Activated CD8-positive, alpha-beta T cell treated with anti-CD3 and anti-CD28 coated beads, Interleukin-2, amount 10 ng/mL, durations not matched to agents 7 days and 5 days (primary cell): ENCODE results near the gene FIG4. TPM values are rescaled to one million over a fixed set of nuclear protein-coding genes. Genes with fewer than 3 reads are reported as not detected.
"Not testable (repeated sequence)": the region's sequence is repeated elsewhere in the genome, so short reads cannot be mapped to it uniquely, and the experiment has no call there.

Experiments used
- ATAC-seq: fragments of 150-1000 bp; cut with Tn5 transposase; one replicate; pipeline ENCODE4 v1.10.0; 2021; ENCODE audit warnings: moderate library complexity
- CTCF ChIA-PET: fragments of 350-600 bp; sonication (Branson Sonifier 250); formaldehyde crosslinking; loops from one replicate; lab custom pipeline; 2021; ENCODE audit warnings: antibody characterized with exemption; lab: Charles Lee
- POLR2A ChIA-PET: fragments of 350-600 bp; sonication (Branson Sonifier 250); formaldehyde crosslinking; loops from one replicate; lab custom pipeline; 2021; ENCODE audit warnings: antibody characterized with exemption; lab: Charles Lee
- DNase-seq: peaks from one replicate; pipeline ENCODE4 v3.0.0-alpha.2; 2020
- H3K27ac Mint-ChIP-seq: one replicate; pipeline ENCODE4 v1.8.0; 2021; ENCODE audit warnings: mild to moderate bottlenecking, mixed read lengths
- H3K27me3 Mint-ChIP-seq: one replicate; pipeline ENCODE4 v1.8.0; 2021; ENCODE audit warnings: low read depth, mixed read lengths
- H3K36me3 Mint-ChIP-seq: one replicate; pipeline ENCODE4 v1.8.0; 2021; ENCODE audit warnings: low read depth, mixed read lengths
- H3K4me1 Mint-ChIP-seq: one replicate; pipeline ENCODE4 v1.8.0; 2021; ENCODE audit warnings: low read depth, mixed read lengths
- H3K4me3 Mint-ChIP-seq: one replicate; pipeline ENCODE4 v1.8.0; 2021; ENCODE audit warnings: mild to moderate bottlenecking, mixed read lengths
- H3K9me3 Mint-ChIP-seq: one replicate; pipeline ENCODE4 v1.8.0; 2022; ENCODE audit warnings: mixed read lengths; ENCODE audit not compliant: insufficient read depth
- total RNA-seq, 2 experiments: library from RNA; stranded (reverse); gene quantifications; one replicate each; pipeline ENCODE4 v1.2.3, GENCODE V29; 2021

FIG4 gene
- total RNA-seq, 2 experiments from 2014 or later, result 9.5 to 10.8 TPM

GRCh38 chr6:109678240-109678639, 12.9 kb upstream of the FIG4 start:
- ChIA-PET POLR2A (no interaction called here), CTCF (interaction anchor here (0.6 to 1.9 kb wide), 3 partner anchors 13 to 362 kb away, joined by 3 to 5 read pairs (median 5); partner anchors contain the start of genes AK9 and FIG4)
- Mint-ChIP-seq H3K27me3 (no peaks in the 10 kb centered on the region), H3K36me3 (peaks cover 2% of the 10 kb centered on the region), H3K4me1 (no peaks in the 10 kb centered on the region), H3K4me3 (no peak overlapping the region), H3K27ac (no peak overlapping the region), H3K9me3 (no peaks in the 10 kb centered on the region)
- no peak for DNase-seq
- no peak for ATAC-seq

GRCh38 chr6:109678661-109679505, 12.2 kb upstream of the FIG4 start:
- H3K27ac Mint-ChIP-seq, H3K27me3 Mint-ChIP-seq, ATAC-seq, POLR2A ChIA-PET, H3K4me3 Mint-ChIP-seq, H3K36me3 Mint-ChIP-seq, H3K4me1 Mint-ChIP-seq, DNase-seq, H3K9me3 Mint-ChIP-seq: not testable (repeated sequence)
- CTCF ChIA-PET, result interaction anchor here (0.6 to 1.9 kb wide), 3 partner anchors 12 to 361 kb away, joined by 3 to 5 read pairs (median 5); partner anchors contain the start of genes AK9 and FIG4

- Mint-ChIP-seq H3K36me3 (peaks cover 1% of the 10 kb centered on the region), H3K4me3 (no peak overlapping the region)
- CTCF ChIA-PET, result interaction anchor here (1.0 to 2.1 kb wide), 3 partner anchors 74 to 703 kb away, joined by 3 to 14 read pairs (median 3); no protein-coding TSS in a partner anchor
These were observed 4.4 kb upstream of the FIG4 start for GRCh38 chr6:109686566-109687265.

GRCh38 chr6:109687271-109687761, 3.8 kb upstream of the FIG4 start:
- Mint-ChIP-seq H3K36me3 (no peaks in the 10 kb centered on the region), H3K9me3 (no peaks in the 10 kb centered on the region), H3K4me3 (no peak overlapping the region), H3K4me1 (peaks cover 14% of the 10 kb centered on the region), H3K27ac (no peak overlapping the region), H3K27me3 (no peaks in the 10 kb centered on the region)
- ATAC-seq (no peak), DNase-seq (no peak)
- CTCF ChIA-PET, result interaction anchor here (0.6 to 2.1 kb wide), 3 partner anchors 32 to 352 kb away, joined by 3 to 14 read pairs (median 3); no protein-coding TSS in a partner anchor
- POLR2A ChIA-PET, result no interaction called here

More at GRCh38 chr6:109686566-109687265, 4.4 kb upstream of the FIG4 start:
- H3K4me1 Mint-ChIP-seq, result peaks cover 10% of the 10 kb centered on the region
- no peak for ATAC-seq
- H3K9me3 Mint-ChIP-seq, result no peaks in the 10 kb centered on the region
- no peak for DNase-seq
- no peak overlapping the region for H3K27ac Mint-ChIP-seq
- POLR2A ChIA-PET, result no interaction called here
- H3K27me3 Mint-ChIP-seq, result no peaks in the 10 kb centered on the region

- peak overlapping the region; percentile 90 for H3K4me3 Mint-ChIP-seq
- ChIA-PET CTCF (interaction anchor here (1.0 to 4.8 kb wide), 5 partner anchors 10 to 349 kb away, joined by 3 to 34 read pairs (median 5); partner anchors contain the start of genes PPIL6 and SMPD2), POLR2A (interaction anchor here (1.2 kb wide), 1 partner anchor 350 kb away, joined by 3 read pairs; no protein-coding TSS in a partner anchor)
- H3K36me3 Mint-ChIP-seq, result no peaks in the 10 kb centered on the region
- peak overlapping the region; percentile 88 for H3K27ac Mint-ChIP-seq
- ATAC-seq, result peak; percentile 60
- peak; percentile 72 for DNase-seq
- H3K9me3 Mint-ChIP-seq, result no peaks in the 10 kb centered on the region
- H3K27me3 Mint-ChIP-seq, result no peaks in the 10 kb centered on the region
- peaks cover 16% of the 10 kb centered on the region for H3K4me1 Mint-ChIP-seq
These were observed 741 bp upstream of the FIG4 start for GRCh38 chr6:109690373-109690736.

- POLR2A ChIA-PET, result no interaction called here
- H3K36me3 Mint-ChIP-seq, result peaks cover 5% of the 10 kb centered on the region
- H3K4me1 Mint-ChIP-seq, result peaks cover 14% of the 10 kb centered on the region
- CTCF ChIA-PET, result interaction anchor here (0.6 to 4.8 kb wide), 4 partner anchors 12 to 583 kb away, joined by 3 to 34 read pairs (median 6); no protein-coding TSS in a partner anchor
- H3K4me3 Mint-ChIP-seq, result no peak overlapping the region
- ATAC-seq (no peak), DNase-seq (no peak)
- no peaks in the 10 kb centered on the region for H3K27me3 Mint-ChIP-seq
- H3K9me3 Mint-ChIP-seq, result no peaks in the 10 kb centered on the region
- no peak overlapping the region for H3K27ac Mint-ChIP-seq
These were observed 2.0 kb downstream of the FIG4 start for GRCh38 chr6:109693111-109693510.

- H3K36me3 Mint-ChIP-seq, result peaks cover 5% of the 10 kb centered on the region
- ATAC-seq (no peak), DNase-seq (no peak)
- H3K27me3 Mint-ChIP-seq, result no peaks in the 10 kb centered on the region
- H3K27ac Mint-ChIP-seq, result no peak overlapping the region
- ChIA-PET POLR2A (no interaction called here), CTCF (interaction anchor here (0.9 to 3.0 kb wide), 3 partner anchors 9 to 344 kb away, joined by 3 to 17 read pairs (median 5); no protein-coding TSS in a partner anchor)
- H3K9me3 Mint-ChIP-seq, result no peaks in the 10 kb centered on the region
- H3K4me3 Mint-ChIP-seq, result no peak overlapping the region
- peaks cover 8% of the 10 kb centered on the region for H3K4me1 Mint-ChIP-seq
These were observed 4.4 kb downstream of the FIG4 start for GRCh38 chr6:109695468-109695867.

GRCh38 chr6:109696355-109696754, 5.3 kb downstream of the FIG4 start:
- peaks cover 8% of the 10 kb centered on the region for H3K4me1 Mint-ChIP-seq
- ATAC-seq, result no peak
- POLR2A ChIA-PET, result no interaction called here
- H3K27ac Mint-ChIP-seq, result no peak overlapping the region
- CTCF ChIA-PET, result interaction anchor here (0.7 to 3.0 kb wide), 3 partner anchors 9 to 343 kb away, joined by 3 to 17 read pairs (median 6); no protein-coding TSS in a partner anchor
- H3K27me3 Mint-ChIP-seq, result no peaks in the 10 kb centered on the region
- H3K36me3 Mint-ChIP-seq, result peaks cover 5% of the 10 kb centered on the region
- no peaks in the 10 kb centered on the region for H3K9me3 Mint-ChIP-seq
- H3K4me3 Mint-ChIP-seq, result no peak overlapping the region
- DNase-seq, result no peak

- Mint-ChIP-seq H3K27ac (no peak overlapping the region), H3K9me3 (no peaks in the 10 kb centered on the region), H3K4me1 (peaks cover 6% of the 10 kb centered on the region), H3K36me3 (peaks cover 3% of the 10 kb centered on the region), H3K4me3 (no peak overlapping the region), H3K27me3 (no peaks in the 10 kb centered on the region)
- CTCF ChIA-PET, result interaction anchor here (1.4 to 8.0 kb wide), 3 partner anchors 10 to 338 kb away, joined by 4 to 203 read pairs (median 10); partner anchors contain the start of genes AK9 and FIG4
- ATAC-seq (no peak), DNase-seq (no peak)
- POLR2A ChIA-PET, result no interaction called here
These were observed 10.1 kb downstream of the FIG4 start for GRCh38 chr6:109701221-109701620.

GRCh38 chr6:109701774-109702173, 10.7 kb downstream of the FIG4 start:
- Mint-ChIP-seq H3K27me3 (no peaks in the 10 kb centered on the region), H3K27ac (no peak overlapping the region), H3K4me1 (peaks cover 9% of the 10 kb centered on the region), H3K9me3 (no peaks in the 10 kb centered on the region), H3K4me3 (no peak overlapping the region), H3K36me3 (no peaks in the 10 kb centered on the region)
- POLR2A ChIA-PET, result no interaction called here
- ATAC-seq (no peak), DNase-seq (no peak)
- CTCF ChIA-PET, result interaction anchor here (1.9 to 8.0 kb wide), 2 partner anchors 10 to 337 kb away, joined by 10 to 203 read pairs; partner anchors contain the start of genes AK9 and FIG4

GRCh38 chr6:109702791-109703190, 11.7 kb downstream of the FIG4 start:
- ATAC-seq, result no peak
- Mint-ChIP-seq H3K27me3 (no peaks in the 10 kb centered on the region), H3K36me3 (no peaks in the 10 kb centered on the region), H3K27ac (no peak overlapping the region), H3K9me3 (no peaks in the 10 kb centered on the region), H3K4me1 (peaks cover 9% of the 10 kb centered on the region), H3K4me3 (no peak overlapping the region)
- ChIA-PET POLR2A (no interaction called here), CTCF (interaction anchor here (0.6 to 8.0 kb wide), 6 partner anchors 11 to 758 kb away, joined by 3 to 203 read pairs (median 6); partner anchors contain the start of genes AK9 and FIG4)
- no peak for DNase-seq
